ENCODE data around the gene TIAM1.

The TIAM1 gene

GRCh38 chr21:31337086-31337485, 7.0 kb downstream of the TIAM1 start:
- intact Hi-C loops (cut with DNase I): no loop called here
- DNase-seq: no peak

- no peak for DNase-seq
- intact Hi-C loops (cut with DNase I): no loop called here
Observed at GRCh38 chr21:31336739-31337040, 7.4 kb downstream of the TIAM1 start.

- intact Hi-C loops (cut with DNase I): no loop called here
- peak in 3 of 10 donors; percentile 41 to 91 (median 49) for DNase-seq
Observed at GRCh38 chr21:31335957-31336738, 7.9 kb downstream of the TIAM1 start.

GRCh38 chr21:31334648-31335121, 9.4 kb downstream of the TIAM1 start:
- intact Hi-C loops (cut with DNase I): no loop called here
- DNase-seq: no peak

DNA sequence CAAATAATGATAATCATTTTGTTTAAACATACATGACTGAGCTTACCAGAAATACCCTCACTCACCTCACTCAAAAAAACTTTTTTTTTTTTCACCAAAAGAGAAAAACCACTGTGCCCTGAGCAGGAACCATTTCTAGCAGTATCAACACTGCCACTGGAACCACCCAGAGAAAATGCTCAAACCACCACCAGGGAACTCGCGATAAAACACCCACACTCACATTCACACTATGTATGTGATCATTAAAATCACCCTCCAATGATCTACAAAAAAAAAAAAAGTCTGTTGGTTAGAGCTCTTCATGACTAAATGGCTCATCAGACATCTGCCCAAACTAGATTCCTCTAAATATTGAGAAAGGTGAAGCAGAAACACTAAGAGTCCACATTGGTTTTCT, 11.5 kb downstream of the TIAM1 start:
- intact Hi-C loops (cut with DNase I): no loop called here
- no peak for DNase-seq

DNA sequence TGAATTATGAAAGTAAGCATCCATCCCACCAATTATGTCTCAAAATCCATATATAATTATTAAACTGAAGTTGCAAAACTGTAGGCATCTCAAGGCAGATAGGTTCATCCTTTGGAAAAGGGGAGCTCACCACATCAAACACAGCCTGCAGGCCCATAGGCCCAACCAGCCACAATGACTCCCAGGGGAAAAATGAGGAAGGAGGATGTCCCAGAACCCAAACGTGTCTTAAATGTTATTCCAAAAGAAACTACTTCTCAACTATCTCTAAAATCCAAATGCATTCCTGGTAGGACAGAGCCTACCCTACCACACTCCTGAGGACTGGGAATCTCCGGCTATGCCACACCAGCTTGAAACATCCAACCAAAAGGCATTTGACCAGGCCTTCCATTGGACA, 12.8 kb downstream of the TIAM1 start:
- intact Hi-C loops (cut with DNase I): no loop called here
- DNase-seq: no peak

GRCh38 chr21:31330144-31330483, 13.9 kb downstream of the TIAM1 start:
- intact Hi-C loops (cut with DNase I): no loop called here

DNA sequence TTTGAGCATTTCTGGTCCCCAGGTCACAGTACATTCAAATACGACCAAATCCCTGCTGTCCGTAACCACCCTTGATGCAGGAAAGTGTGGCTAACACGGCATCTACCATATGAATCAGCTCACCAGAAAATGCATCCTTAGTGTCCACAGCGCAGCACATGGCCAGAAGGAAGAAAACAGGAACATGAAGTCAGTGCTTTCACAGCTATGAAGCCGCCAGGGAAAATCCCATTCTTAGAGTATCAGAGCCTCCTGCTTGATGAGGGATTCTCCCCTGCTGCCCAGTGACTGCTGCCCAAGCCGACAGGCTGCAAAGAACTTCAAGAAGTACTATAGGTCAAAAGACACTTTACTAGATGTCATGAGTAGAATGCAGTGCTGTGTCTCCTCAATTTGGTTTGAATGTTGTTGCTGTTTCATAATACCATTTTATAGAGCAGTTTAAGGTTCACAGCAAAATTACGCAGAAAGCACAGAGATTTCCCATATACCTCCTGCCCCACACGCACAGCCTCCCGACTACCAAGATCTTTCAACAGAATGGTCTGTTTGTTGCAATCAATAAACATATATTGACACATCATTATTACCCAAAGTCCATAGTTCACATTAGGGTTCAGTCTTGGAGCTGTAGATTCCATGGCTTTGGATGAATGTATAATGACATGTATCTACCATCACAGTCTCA, 14.5 kb downstream of the TIAM1 start:
- DNase-seq: no peak
- intact Hi-C loops (cut with DNase I): no loop called here

More at GRCh38 chr21:31330144-31330483, 13.9 kb downstream of the TIAM1 start:
- no peak for DNase-seq

- intact Hi-C loops (cut with DNase I): no loop called here
- DNase-seq: no peak
Observed at GRCh38 chr21:31326522-31327242, 17.4 kb downstream of the TIAM1 start.

DNA sequence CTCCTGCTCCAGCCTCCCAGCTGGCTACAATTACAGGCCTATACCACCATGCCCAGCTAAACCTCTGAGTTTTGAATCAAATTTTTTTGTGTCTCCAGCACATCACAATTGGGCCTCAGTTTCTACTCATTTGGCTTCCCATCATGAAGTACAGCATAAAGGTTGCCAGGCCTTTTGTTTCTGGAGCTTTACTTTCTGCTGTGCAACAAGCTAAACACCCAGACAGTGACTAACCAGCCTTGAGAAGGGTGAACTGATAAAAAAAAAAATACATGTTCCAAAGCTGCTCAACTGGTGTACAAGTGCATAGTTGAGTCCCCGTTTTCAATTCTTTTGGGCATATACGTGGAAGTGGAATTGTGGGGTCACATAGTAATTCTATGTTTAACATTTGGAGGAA, 25.1 kb downstream of the TIAM1 start:
- DNase-seq: no peak
- intact Hi-C loops (cut with DNase I): no loop called here

DNA sequence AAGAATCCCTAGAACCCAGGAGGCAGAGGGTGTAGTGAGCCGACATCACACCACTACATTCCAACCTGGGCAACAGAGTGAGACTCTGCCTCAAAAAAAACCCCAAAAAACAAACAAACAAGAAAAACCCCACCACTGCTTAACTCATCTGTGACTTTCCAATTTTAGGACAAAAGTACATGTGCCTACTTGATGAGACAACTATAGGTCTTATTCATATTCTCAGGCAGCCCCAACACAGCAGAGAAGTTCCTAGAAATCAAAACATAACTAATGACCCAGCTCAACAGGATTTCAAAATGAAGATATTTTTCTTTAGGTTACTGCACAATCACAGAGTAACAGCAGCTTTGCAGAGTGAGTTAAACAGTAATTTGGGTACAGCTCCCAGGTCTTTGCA, 26.4 kb downstream of the TIAM1 start:
- intact Hi-C loops (cut with DNase I): no loop called here
- DNase-seq: no peak

- no peak for DNase-seq
- intact Hi-C loops (cut with DNase I): no loop called here
Observed at GRCh38 chr21:31316488-31317169, 27.4 kb downstream of the TIAM1 start.

- DNase-seq: no peak
- intact Hi-C loops (cut with DNase I): no loop called here
Observed at GRCh38 chr21:31316072-31316471, 28.0 kb downstream of the TIAM1 start.

- intact Hi-C loops (cut with DNase I): no loop called here
- no peak for DNase-seq
Observed at GRCh38 chr21:31310750-31311149, 33.3 kb downstream of the TIAM1 start.

GRCh38 chr21:31308584-31308983, 35.5 kb downstream of the TIAM1 start:
- intact Hi-C loops (cut with DNase I): no loop called here
- no peak for DNase-seq

DNA sequence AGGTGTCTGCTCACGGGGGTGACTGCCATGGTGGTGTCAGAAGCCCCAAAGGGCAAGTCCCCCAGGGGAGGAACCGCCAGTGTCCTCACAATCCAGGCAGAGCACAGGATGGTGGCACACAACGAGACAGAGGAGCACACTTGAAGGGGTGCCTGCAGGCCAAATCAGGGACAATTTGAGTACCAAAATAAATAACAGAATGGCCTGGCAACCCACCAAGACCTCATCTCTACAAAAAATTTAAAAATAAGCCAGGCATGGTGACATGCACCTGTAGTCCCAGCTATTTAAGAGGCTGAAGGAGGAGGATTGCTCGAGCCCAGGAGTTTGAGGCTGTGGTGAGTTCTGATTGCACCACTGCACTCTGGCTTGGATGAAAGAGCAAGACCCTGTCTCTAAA, 38.2 kb downstream of the TIAM1 start:
- DNase-seq: no peak
- intact Hi-C loops (cut with DNase I): no loop called here

GRCh38 chr21:31299291-31300147, 44.5 kb downstream of the TIAM1 start:
- intact Hi-C loops (cut with DNase I): no loop called here
- no peak for DNase-seq

GRCh38 chr21:31298618-31299269, 45.3 kb downstream of the TIAM1 start:
- no peak for DNase-seq
- intact Hi-C loops (cut with DNase I): no loop called here

DNA sequence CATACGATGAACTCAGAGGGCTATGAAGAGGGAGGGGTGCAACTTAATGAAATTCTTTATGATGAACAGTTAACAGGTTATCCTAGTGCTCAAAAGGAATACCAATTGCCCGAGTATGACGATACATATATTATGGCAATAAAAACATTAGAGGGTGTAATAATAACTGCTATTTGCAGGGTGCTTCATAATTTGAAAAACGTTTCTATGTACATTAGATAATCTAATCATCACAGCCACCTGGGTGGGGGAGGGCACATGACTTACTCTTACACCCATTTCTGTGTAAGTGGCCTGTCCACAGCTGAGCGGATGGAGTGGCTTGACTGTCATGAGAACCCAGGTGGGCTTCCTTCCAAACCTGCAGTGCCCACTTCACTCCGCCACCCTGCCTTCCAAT, 46.3 kb downstream of the TIAM1 start:
- DNase-seq: no peak

GRCh38 chr21:31295676-31296075, 48.4 kb downstream of the TIAM1 start:
- intact Hi-C loops (cut with DNase I): no loop called here
- DNase-seq: no peak

More for the DNA sequence above, 46.3 kb downstream of the TIAM1 start:
- intact Hi-C loops (cut with DNase I): no loop called here
